HepG2 (cell line): ENCODE data around the gene LRIG1. TPM values are rescaled to one million over a fixed set of nuclear protein-coding genes. Genes with fewer than 3 reads are reported as not detected.

Source experiments
- ATAC-seq: fragments of 200-7000 bp; cut with Tn5 transposase; 3 replicates; pipeline ENCODE4 v1.9.1; 2020; ENCODE audit warnings: mild to moderate bottlenecking, moderate library complexity
- BruUV-seq: library from RNA; stranded (reverse); fragments of 400-500 nt; replicated peaks from 2 replicates; lab custom pipeline; 2021; lab: Mats Ljungman, UMichigan
- CTCF ChIA-PET: fragments of 300-600 bp; formaldehyde crosslinking; extraction: SDS; loops from one replicate; lab custom pipeline; 2021; ENCODE audit warnings: low total read pairs, inconsistent platforms, low intra/inter-chr PET ratio; lab: Yijun Ruan, JAX
- POLR2A ChIA-PET: fragments of 350-600 bp; sonication (Branson Sonifier 250); formaldehyde crosslinking; loops from one replicate; lab custom pipeline; 2020; ENCODE audit warnings: antibody characterized with exemption, inconsistent platforms; lab: Yijun Ruan, JAX
- DNase-seq: peaks from one replicate; pipeline ENCODE4 v3.0.0-alpha.2; 2015; ENCODE audit warnings: low spot score
- FAIRE-seq: peaks from 3 replicates; lab custom pipeline; 2011; peaks lifted over from hg19 to GRCh38; lab: Jason Lieb, UNC
- H2AFZ ChIP-seq: one replicate; pipeline ENCODE4 v1.6.1; 2011; ENCODE audit warnings: low read length, inconsistent platforms
- H3K27ac ChIP-seq: fragments of 300-600 bp; 3 replicates; pipeline ENCODE4 v1.8.0; 2011; ENCODE audit warnings: mixed run types, mild to moderate bottlenecking, mixed read lengths, low read length, inconsistent platforms; ENCODE audit not compliant: insufficient read depth; ENCODE audit errors: extremely low read length
- H3K27me3 ChIP-seq, 2 experiments: fragments of 200-600 bp in 1 of 2; 2 replicates in 1 of 2; 3 replicates in 1 of 2; pipeline versions ENCODE4 v1.6.0 to v1.8.0; 2011; ENCODE audit warnings: low read length in 2 of 2, mild to moderate bottlenecking in 2 of 2, moderate library complexity in 2 of 2, inconsistent platforms in 1 of 2; ENCODE audit not compliant: insufficient read depth in 2 of 2, control insufficient read depth in 1 of 2
- H3K36me3 ChIP-seq, 2 experiments: fragments of 200-600 bp in 1 of 2; replicated peaks in 1 of 2; 2 replicates in 1 of 2; 3 replicates in 1 of 2; pipeline versions ENCODE4 v1.5.1 to v1.8.0; 2011; ENCODE audit warnings: low read length in 2 of 2, inconsistent platforms in 1 of 2; ENCODE audit not compliant: insufficient read depth in 2 of 2, control insufficient read depth in 1 of 2
- H3K4me1 ChIP-seq: 2 replicates; pipeline ENCODE4 v1.5.1; 2012; ENCODE audit warnings: low read length, inconsistent platforms; ENCODE audit not compliant: insufficient read depth
- H3K4me2 ChIP-seq: 2 replicates; pipeline ENCODE4 v1.6.0; 2011; ENCODE audit warnings: low read depth, low read length, inconsistent platforms
- H3K4me3 ChIP-seq, 3 experiments: fragments of 200-600 bp in 1 of 3; sonication (generic), shearing (Covaris generic) in 1 of 3; replicated peaks in 1 of 3; 2 replicates each; pipeline ENCODE4 v1.5.1; 2011 to 2016; ENCODE audit warnings: low read length in 3 of 3, inconsistent platforms in 2 of 3, low read depth in 2 of 3, mild to moderate bottlenecking in 2 of 3, control low read depth in 1 of 3, mixed read lengths in 1 of 3; ENCODE audit not compliant: insufficient read depth in 1 of 3
- H3K79me2 ChIP-seq: one replicate; pipeline ENCODE4 v1.6.1; 2011; ENCODE audit warnings: low read length, inconsistent platforms; ENCODE audit not compliant: insufficient read depth
- H3K9ac ChIP-seq: 2 replicates; pipeline ENCODE4 v1.6.0; 2011; ENCODE audit warnings: mild to moderate bottlenecking, low read depth, low read length, inconsistent platforms; ENCODE audit not compliant: insufficient read depth
- H3K9me3 ChIP-seq: 2 replicates; pipeline ENCODE4 v1.5.1; 2012; ENCODE audit warnings: mild to moderate bottlenecking, low read length
- H4K20me1 ChIP-seq: 2 replicates; pipeline ENCODE4 v1.6.0; 2011; ENCODE audit warnings: inconsistent platforms, mild to moderate bottlenecking, low read length, moderate library complexity; ENCODE audit not compliant: insufficient read depth
- ARID3A ChIP-seq: IDR thresholded peaks from 2 replicates; pipeline ENCODE4 v1.6.1; 2012; ENCODE audit warnings: low read depth, low read length, improper control_type of control experiment
- CREM ChIP-seq, 2 experiments: sonication (generic) in 1 of 2; formaldehyde crosslinking in 1 of 2; IDR thresholded peaks; 2 replicates each; pipeline versions ENCODE4 v1.4.0 to v1.6.1; 2016 to 2020; ENCODE audit warnings: antibody characterized with exemption in 1 of 2, mild to moderate bottlenecking in 1 of 2, missing genetic modification reagents in 1 of 2
- ELK4 ChIP-seq: sonication (generic); formaldehyde crosslinking; IDR thresholded peaks from 2 replicates; pipeline ENCODE4 v1.9.0; 2021; ENCODE audit warnings: missing genetic modification reagents, borderline replicate concordance
- FOXJ3 ChIP-seq: sonication (generic); formaldehyde crosslinking; IDR thresholded peaks from 2 replicates; pipeline ENCODE4 v1.4.0; 2020; ENCODE audit warnings: missing genetic modification reagents, mild to moderate bottlenecking, borderline replicate concordance
- HNRNPL ChIP-seq: fragments of 200-400 bp; formaldehyde crosslinking; IDR thresholded peaks from 2 replicates; pipeline ENCODE4 v1.6.1; 2017; ENCODE audit warnings: mild to moderate bottlenecking, low read depth, low read length
- MTF2 ChIP-seq: sonication (generic); formaldehyde crosslinking; IDR thresholded peaks from 2 replicates; pipeline ENCODE4 v1.5.0; 2020; ENCODE audit warnings: missing genetic modification reagents, borderline replicate concordance
- NRL ChIP-seq: sonication (generic); formaldehyde crosslinking; IDR thresholded peaks from 2 replicates; pipeline ENCODE4 v1.5.0; 2020; ENCODE audit warnings: missing genetic modification reagents, mild to moderate bottlenecking, moderate library complexity, borderline replicate concordance
- PLRG1 ChIP-seq: fragments of 450-650 bp; conservative IDR thresholded peaks from 2 replicates; pipeline ENCODE4 v1.6.1; 2016
- POLR2G ChIP-seq: fragments of 200-400 bp; formaldehyde crosslinking; IDR thresholded peaks from 2 replicates; pipeline ENCODE4 v1.6.1; 2018; ENCODE audit warnings: mild to moderate bottlenecking, low read depth, low read length, moderate library complexity
- PPARG ChIP-seq: conservative IDR thresholded peaks from 2 replicates; pipeline ENCODE4 v1.6.1; 2016; ENCODE audit warnings: missing biosample characterization, missing genetic modification reagents
- ZBTB26 ChIP-seq: IDR thresholded peaks from 2 replicates; pipeline ENCODE4 v1.6.1; 2016; ENCODE audit warnings: missing compliant biosample characterization, missing genetic modification reagents, borderline replicate concordance
- ZBTB34 ChIP-seq: sonication (generic); formaldehyde crosslinking; IDR thresholded peaks from 2 replicates; pipeline ENCODE4 v1.8.0; 2022; ENCODE audit warnings: mild to moderate bottlenecking, missing genetic modification reagents
- ZNF234 ChIP-seq: sonication (generic); formaldehyde crosslinking; conservative IDR thresholded peaks from 2 replicates; pipeline ENCODE4 v1.5.1; 2020; ENCODE audit warnings: mild to moderate bottlenecking, missing genetic modification reagents
- ZNF547 ChIP-seq: sonication (generic); formaldehyde crosslinking; IDR thresholded peaks from 2 replicates; pipeline ENCODE4 v1.5.1; 2020; ENCODE audit warnings: mild to moderate bottlenecking, missing genetic modification reagents
- ZNF558 ChIP-seq: sonication (generic); formaldehyde crosslinking; IDR thresholded peaks from 2 replicates; pipeline ENCODE4 v1.9.0; 2022; ENCODE audit warnings: mild to moderate bottlenecking, missing genetic modification reagents, borderline replicate concordance
- ZNF839 ChIP-seq: sonication (generic); formaldehyde crosslinking; IDR thresholded peaks from 2 replicates; pipeline ENCODE4 v1.4.0; 2020; ENCODE audit warnings: missing genetic modification reagents, mild to moderate bottlenecking, borderline replicate concordance
- WGBS: methylation state at CpG from one replicate; pipeline ENCODE4 v1.1.6; 2017; ENCODE audit warnings: low lambda C conversion rate; 5-methylcytosine and 5-hydroxymethylcytosine counted together
- in situ Hi-C: cut with HindIII; loops from 2 replicates; pipeline ENCODE4 v1.10.0; 2017; ENCODE audit warnings: low pct_unique_long_range_greater_than_20kb; ENCODE audit not compliant: extremely low pct_ligation_motif_present
- intact Hi-C: fragments of 100-400 bp; cut with micrococcal nuclease; formaldehyde crosslinking; loops from one replicate; pipeline ENCODE4 v1.10.0; 2022; ENCODE audit not compliant: unreplicated experiment
- polyA plus RNA-seq, 8 experiments: library from polyadenylated mRNA; depleted of rRNA in 3 of 8; stranded (reverse) in 7 of 8; unstranded in 1 of 8; fragments of >200 nt; fragmentation: Illumina TruSeq in 4 of 8; extraction: Trizol in 4 of 8; gene quantifications; 2 replicates each; pipeline versions ENCODE4 v1.2.1 to v1.2.3, GENCODE V29; 2011 to 2016; ENCODE audit warnings: low read depth in 4 of 8, missing spikeins in 1 of 8, mixed read lengths in 1 of 8; ENCODE audit not compliant: insufficient read depth in 1 of 8
- total RNA-seq, 5 experiments: library from RNA; depleted of rRNA; stranded (reverse); fragments of >200 nt; fragmentation: Illumina TruSeq; extraction: Trizol; gene quantifications; 2 replicates each; pipeline ENCODE4 v1.2.3, GENCODE V29; 2016; ENCODE audit warnings: low read depth in 1 of 5
- TF ChIP-seq, protein P1 (sequence below): sonication (generic); formaldehyde crosslinking; IDR thresholded peaks from 2 replicates; pipeline ENCODE4 v1.4.0; 2020; ENCODE audit warnings: mild to moderate bottlenecking, missing genetic modification reagents
- TF ChIP-seq, protein P2 (sequence below): IDR thresholded peaks from 2 replicates; pipeline ENCODE4 v1.6.1; 2018; ENCODE audit warnings: missing genetic modification reagents, mild to moderate bottlenecking, missing compliant biosample characterization

LRIG1 gene
- total and polyA plus RNA-seq, 2 of the 13 experiments (the other 11 are each of a cell fraction or from before 2014, with no cell fraction given): 17.8 to 24.8 TPM

DNA sequence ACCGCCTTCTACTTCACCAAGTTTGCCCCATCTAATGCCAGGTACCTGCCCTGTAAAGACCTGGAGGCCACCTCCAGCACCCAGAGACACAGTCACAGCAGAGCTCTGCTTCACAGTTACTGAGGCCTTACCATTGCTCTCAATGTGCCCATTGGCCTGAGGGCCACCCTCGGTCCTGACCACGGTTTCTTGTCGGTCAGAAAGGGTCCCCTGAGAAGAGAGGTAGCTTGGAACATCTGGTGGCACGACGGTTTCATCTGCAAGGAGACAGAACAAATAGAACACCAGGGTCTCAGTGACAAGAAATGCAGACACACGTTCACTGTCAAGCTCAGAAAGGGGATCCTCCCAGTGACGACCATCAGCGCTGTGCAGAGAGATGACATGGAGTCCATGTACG, 118.7 kb downstream of the LRIG1 start:
- no peak overlapping the region for H3K4me3 ChIP-seq
- no peaks in the 10 kb centered on the region for H4K20me1 ChIP-seq
- in situ Hi-C loops (loop anchor here (10.0 kb wide), 1 partner anchor 107 kb away; no protein-coding TSS in a partner anchor), intact Hi-C loops (no loop called here)
- no peaks in the 10 kb centered on the region for H3K79me2 ChIP-seq
- no peak overlapping the region for H2AFZ ChIP-seq
- DNase-seq (no peak), FAIRE-seq (no peak), ATAC-seq (no peak)
- no peak overlapping the region for H3K4me2 ChIP-seq
- peaks cover 5% of the 10 kb centered on the region for H3K4me1 ChIP-seq
- peaks cover 48 to 98% of the 10 kb centered on the region in 2 experiments for H3K36me3 ChIP-seq
- H3K9ac ChIP-seq: no peak overlapping the region
- no TSS peak for BruUV-seq
- WGBS: over 99% methylated on average over 10 of the region's 10 CpGs
- no peak overlapping the region for H3K27ac ChIP-seq
- H3K27me3 ChIP-seq: no peaks in the 10 kb centered on the region
- CTCF ChIA-PET: no interaction called here
- POLR2A ChIA-PET: no interaction called here
- H3K9me3 ChIP-seq: no peaks in the 10 kb centered on the region
- TF ChIP-seq ZBTB34 (CRISPR knock-in tag) (no peak), ZNF558 (CRISPR knock-in tag) (no peak), HNRNPL (no peak), ZNF547 (CRISPR knock-in tag) (no peak), ZNF839 (CRISPR knock-in tag) (no peak), CREM (IDR thresholded peaks at IDR 0.05) (no peak), CREM (CRISPR knock-in tag; IDR thresholded peaks at IDR 0.05) (no peak), ELK4 (CRISPR knock-in tag) (no peak), ZNF234 (CRISPR knock-in tag) (no peak), POLR2G (no peak), NRL (CRISPR knock-in tag) (no peak), PPARG (CRISPR knock-in tag) (no peak), FOXJ3 (CRISPR knock-in tag) (no peak), MTF2 (CRISPR knock-in tag) (no peak), ARID3A (no peak), PLRG1 (no peak), ZBTB26 (CRISPR knock-in tag) (no peak)
- TF ChIP-seq, protein P1, sequence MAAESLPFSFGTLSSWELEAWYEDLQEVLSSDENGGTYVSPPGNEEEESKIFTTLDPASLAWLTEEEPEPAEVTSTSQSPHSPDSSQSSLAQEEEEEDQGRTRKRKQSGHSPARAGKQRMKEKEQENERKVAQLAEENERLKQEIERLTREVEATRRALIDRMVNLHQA: no peak
- TF ChIP-seq, protein P2, sequence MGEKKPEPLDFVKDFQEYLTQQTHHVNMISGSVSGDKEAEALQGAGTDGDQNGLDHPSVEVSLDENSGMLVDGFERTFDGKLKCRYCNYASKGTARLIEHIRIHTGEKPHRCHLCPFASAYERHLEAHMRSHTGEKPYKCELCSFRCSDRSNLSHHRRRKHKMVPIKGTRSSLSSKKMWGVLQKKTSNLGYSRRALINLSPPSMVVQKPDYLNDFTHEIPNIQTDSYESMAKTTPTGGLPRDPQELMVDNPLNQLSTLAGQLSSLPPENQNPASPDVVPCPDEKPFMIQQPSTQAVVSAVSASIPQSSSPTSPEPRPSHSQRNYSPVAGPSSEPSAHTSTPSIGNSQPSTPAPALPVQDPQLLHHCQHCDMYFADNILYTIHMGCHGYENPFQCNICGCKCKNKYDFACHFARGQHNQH: no peak
